NCI-H345 (cell line): ENCODE results near the gene TP53RK.

Experiments
- DNase-seq: peaks from one replicate; lab custom pipeline; 2025; lab: John Stamatoyannopoulos, UW

Gene TP53RK

GRCh38 chr20:46660487-46660886 is 28.8 kb downstream of the TP53RK start:
- DNase-seq = no peak

GRCh38 chr20:46657618-46658017 is 31.6 kb downstream of the TP53RK start:
- no peak for DNase-seq

DNA sequence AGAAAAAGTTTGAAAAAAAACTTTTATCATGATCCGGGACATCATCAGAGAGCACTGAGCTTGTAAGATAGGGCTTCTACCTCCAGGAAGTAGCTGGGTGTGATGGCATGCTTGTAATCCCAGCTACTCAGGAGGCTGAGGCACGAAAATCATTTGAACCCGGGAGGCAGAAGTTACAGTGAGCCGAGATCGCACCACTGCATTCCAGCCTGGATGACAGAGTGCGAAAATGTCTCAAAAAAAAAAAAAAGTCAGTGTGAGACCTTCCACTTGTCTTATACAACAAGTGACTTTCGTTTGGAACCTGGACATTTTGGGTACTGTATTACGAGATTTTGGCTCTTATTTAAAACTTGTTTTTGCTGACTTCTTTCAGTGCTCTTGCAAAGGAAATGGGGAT is 32.1 kb downstream of the TP53RK start:
- DNase-seq = no peak

GRCh38 chr20:46652699-46653098 is 36.5 kb downstream of the TP53RK start:
- DNase-seq = no peak

DNA sequence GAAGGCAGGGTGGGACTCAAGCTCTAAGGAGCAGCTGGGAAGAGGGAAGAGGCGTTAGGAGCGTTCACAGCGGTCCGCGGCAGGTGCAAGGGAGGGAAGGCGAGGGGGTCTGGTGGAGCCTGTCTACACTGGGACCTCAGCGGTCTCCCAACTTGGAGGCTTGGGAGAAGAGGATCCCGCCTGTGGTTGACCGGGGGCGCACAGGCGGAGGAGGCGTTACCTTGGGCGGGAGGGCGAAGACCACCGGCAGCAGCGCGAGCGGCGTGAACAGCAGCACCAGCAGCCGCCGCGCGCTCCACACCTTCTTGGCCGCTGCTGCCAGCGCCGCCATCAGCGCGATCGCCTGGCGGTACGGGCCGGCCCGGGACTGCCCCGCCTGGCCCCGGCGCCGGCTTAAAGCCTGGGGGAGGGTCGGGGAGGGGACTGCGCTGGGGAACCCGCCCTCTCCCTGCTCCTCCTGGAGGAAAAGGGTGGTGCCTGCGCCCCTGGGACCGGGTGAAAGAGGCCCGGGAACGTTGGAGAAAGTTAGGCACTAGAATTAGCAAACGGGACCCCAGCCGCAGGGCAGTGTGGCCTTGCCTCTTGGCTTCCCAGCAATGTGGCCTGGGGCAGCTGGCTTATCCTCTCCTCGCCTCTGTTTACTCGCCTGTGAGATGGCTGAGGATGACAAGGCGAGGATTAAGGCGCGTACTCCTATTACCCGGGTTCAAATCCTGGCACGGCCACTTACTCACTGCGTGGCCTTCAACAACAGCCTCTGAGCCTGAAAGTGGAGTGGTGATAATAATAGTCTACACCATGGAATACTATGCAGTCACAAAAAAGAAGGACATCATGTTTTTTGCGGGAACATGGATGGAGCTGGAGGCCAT is 37.9 kb downstream of the TP53RK start, which contains the start of gene SLC13A3:
Gene SLC13A3, minus strand, starts transcription at position 369 of the 872 bp plus-strand sequence. Its CDS starts 38 bp downstream, at position 331.
- DNase-seq = no peak

- no peak for DNase-seq
These were observed 38.6 kb downstream of the TP53RK start for GRCh38 chr20:46650575-46651090.

DNA sequence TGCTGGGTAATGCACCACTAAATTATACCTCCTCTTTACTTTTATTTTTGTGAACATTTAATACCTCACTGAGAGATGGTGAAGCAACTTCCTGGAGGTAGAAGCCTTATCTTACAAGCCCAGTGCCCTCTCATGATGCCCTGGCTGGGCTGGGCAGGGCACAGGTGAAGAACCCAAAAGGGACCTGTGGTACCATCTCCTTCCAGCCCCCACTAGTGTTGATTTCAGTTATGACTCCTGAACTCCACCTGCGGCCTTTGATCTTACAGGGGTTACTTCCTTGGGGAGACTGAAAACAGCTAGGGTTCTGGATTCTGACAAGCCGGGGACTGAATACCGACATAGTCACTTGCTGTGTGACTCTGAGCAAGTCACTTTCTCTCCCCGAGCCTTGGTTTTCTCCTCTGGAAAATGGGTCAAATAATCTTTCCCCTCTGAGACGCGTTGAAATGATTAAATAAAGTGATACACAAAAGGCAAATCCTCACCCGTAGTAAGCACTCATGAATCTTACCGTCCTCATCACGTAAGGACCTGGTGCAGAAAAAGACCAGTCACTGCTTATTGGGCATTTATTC is 39.2 kb downstream of the TP53RK start:
- no peak for DNase-seq

DNA sequence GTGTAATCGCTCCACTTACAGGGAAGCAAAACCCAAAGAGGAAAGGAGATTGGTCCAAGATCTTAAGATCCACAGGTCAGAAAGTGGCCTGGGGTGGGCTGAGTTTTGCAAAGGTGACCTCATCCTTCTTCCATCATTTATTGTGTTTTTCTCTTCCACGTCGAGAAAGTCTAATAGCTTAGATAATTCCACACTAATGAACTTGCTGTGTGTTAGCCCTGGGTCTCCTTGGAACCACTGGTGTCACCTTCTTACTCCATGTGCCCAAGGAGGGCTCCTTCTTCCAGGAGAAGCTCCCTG is 39.6 kb downstream of the TP53RK start:
- no peak for DNase-seq

DNA sequence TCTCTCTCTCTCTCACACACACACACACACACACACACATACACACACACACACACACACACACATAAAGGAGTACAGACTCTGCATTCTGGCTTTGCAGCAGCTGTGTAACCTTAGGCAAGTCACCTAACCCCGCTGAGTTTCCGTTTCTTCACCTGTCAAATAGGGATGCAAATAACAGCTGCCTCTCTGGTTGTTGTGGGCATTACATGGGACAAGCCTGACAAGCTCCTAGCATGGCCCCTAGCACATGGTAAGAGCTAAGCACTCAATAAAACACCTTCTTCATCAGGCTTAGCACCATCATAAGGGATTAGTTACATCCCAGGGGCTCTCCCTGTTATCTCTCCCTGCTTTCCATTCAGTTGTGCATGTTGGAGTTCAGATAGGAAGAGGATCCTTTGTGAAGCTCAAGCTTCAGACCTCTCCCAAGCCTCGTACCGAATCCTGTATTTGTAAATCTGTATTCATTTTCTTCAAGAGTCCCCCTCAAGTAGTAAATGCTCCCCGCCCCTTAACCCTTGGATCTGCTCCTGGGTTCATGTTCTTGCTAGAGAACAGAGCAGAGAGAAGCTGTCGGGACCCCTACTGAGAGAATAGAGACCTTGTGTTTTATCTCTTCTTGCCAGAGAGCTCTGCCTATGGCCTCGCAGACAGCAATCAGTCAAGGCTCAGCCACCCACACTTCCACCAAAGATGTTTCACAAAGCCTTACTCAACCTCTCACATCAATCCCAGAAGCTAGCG is 40.2 kb downstream of the TP53RK start:
- DNase-seq = no peak

DNA sequence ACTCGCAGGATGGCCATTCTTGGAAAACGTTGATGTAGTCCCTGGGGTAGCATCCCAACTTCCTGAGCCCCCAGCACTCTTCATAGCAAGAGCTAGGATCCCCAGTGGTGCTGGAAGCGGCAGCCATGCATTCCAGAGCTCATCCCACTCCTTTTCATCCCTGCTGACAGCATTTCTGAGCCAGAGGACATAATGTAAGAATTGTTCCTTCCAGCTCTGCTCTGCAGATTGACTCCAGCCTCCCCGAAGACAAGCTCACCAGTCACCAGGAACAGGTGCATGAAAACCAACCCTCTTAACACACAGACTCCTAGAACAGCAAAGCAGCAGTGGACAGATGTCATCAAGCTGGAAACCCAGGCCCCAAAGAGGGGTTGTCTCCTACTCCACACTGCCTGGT is 41.8 kb downstream of the TP53RK start:
- DNase-seq = no peak

DNA sequence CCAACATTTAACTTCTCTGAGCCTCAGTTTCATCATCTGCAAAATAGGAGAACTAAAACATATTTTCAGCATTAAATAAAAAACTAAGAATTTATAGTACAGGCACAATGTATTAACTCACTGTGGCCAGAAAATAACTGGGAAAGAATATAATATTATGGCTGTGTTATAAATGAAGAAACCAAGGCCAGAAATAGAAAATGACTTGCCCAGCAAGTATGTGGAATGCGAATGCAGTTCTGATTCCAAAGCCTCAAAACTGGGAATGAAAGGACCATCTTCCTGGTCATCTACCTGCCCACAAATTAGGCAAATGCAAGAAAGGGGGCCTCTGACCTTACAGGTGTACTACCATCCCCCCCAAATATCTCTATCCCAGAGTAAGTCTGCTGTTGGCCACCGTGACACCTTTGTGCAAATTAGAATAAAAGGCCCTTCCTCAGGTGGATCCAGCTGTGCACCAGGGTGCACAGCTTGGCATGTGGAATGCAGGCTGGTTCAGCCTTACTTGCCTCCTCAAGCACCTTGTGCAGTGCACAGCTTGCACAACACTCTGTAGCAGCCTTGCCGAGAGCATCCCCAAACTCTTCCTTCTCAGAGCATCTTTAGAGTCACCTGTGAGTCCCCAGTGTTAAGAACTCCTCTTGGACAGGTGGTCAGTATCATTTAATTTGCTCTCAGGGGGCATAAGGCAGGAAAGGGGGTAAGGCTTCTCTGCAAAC is 42.4 kb downstream of the TP53RK start:
- no peak for DNase-seq

DNA sequence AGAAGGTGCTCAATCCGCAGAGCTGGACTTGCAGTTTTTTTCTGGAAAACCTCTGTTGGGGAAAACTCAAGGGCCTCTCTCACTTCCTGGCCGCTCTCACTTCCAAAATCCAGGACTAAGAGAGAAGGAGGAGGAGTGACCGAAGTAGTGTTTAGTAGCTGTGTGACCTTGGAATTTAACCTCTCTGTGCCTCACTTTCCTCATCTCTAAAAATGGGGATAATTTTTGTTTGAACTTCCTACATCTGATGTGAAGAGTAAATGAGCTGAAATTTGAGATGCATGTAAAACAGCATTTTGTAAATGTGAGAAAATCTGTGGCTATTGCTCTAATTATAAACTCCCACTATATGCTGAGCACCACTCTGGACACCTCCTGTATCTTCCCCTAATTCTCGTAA is 43.1 kb downstream of the TP53RK start:
- DNase-seq = no peak

DNA sequence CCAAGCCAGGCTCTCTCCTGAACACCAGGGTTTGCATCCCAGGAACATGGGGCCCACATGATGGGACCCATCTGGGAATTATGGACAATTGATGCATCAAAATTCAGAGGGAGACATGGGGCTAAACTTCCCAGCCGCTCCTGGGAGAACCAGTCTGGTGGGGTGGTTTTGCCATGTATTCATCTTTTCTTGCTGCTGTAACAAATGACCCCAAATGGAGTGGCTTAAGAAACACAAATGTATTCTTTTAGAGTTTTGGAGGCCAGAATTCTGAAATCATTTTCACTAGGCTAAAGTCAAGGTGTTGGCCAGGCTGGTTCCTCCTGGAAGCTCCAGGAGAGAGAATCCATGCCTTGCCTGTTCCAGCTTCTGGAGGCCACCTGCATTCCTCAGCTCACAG is 44.5 kb downstream of the TP53RK start:
- no peak for DNase-seq

GRCh38 chr20:46644160-46644559 is 45.1 kb downstream of the TP53RK start:
- no peak for DNase-seq

- no peak for DNase-seq
These were observed 46.3 kb downstream of the TP53RK start for GRCh38 chr20:46642969-46643343.

GRCh38 chr20:46642265-46642968 is 46.8 kb downstream of the TP53RK start:
- DNase-seq = no peak

GRCh38 chr20:46641424-46641823 is 47.8 kb downstream of the TP53RK start:
- no peak for DNase-seq

DNA sequence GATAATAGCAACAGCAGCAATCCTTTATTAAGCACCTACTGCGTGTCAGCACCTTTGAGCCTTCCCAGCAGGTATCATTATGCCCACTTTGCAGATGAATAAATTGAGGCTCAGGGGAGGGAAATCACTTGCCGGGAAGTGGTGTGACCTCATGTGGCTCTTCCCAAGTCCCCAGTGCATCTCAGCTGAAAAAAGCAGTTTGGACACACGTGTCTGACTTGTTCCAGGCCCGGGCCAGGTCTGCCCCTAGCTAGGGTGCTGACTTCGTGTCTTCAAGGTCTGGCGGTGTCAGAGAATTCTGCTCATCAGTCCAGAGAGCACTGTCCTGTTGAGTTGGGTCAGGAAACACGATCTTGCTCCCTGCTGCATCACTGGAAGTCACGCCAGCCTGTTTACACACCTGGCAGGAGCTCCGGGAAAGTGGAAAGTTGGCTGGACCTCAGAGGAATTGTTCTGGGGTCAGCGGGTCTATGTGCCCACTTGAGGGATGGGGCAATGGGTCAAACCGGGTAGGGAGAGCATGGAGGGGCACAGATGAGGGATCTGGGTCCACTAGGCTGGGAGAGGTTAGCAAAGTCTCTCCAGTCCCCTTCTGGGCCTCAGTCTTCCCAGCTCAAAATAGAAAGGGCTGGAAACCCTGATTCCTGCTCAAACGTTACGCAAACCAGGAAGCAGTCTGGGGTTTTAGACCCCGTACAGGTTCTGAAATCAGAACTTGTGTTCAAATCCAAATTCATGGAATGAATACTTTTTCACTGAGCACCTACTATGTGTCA is 48.5 kb downstream of the TP53RK start:
- DNase-seq = no peak

- DNase-seq = no peak
These were observed 49.2 kb downstream of the TP53RK start for GRCh38 chr20:46640044-46640443.

DNA sequence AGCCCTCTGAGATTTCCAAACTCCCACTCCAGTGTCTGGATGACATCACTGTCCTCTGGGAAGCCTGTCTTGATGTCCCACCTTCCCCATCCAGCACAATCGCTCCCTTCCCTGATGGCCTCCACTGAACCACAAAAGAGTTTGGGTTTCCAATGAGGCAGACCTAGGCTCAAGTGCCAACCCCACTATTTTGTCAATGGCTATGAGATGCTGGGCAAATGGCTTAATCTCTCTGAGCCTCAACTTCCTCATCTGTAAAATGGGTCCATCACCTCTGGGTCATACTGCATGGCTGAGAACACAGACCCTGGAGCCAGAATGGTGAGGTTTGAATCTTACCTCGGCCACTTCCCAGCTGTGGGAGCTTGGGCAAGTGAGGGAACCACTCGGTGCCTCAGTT is 49.7 kb downstream of the TP53RK start:
- no peak for DNase-seq

DNA sequence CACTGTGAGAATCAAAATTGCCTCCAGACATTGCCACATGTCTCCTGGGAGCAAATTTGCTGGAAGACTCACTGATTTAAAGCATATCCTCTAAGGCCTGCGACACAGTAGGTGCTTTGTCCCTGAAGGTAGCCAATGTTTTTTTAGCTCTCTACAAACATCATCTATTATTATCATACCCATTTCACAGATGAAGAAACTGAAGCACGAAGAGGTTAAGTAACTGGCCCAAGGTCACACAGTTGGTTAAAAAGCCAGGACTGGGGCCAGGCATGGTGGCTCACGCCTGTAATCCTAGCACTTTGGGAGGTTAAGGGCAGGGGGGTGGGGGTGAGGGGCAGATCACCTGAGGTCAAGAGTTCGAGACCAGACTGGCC is 50.4 kb downstream of the TP53RK start:
- no peak for DNase-seq
